Measurements from ENCODE around the gene ABCB8.

ABCB8 gene

GRCh38 chr7:151046603-151047573 is 18.6 kb downstream of the ABCB8 start:
- Histone ChIP-seq H3K4me3 (no peak overlapping the region), H3K27ac (no peak overlapping the region)

DNA sequence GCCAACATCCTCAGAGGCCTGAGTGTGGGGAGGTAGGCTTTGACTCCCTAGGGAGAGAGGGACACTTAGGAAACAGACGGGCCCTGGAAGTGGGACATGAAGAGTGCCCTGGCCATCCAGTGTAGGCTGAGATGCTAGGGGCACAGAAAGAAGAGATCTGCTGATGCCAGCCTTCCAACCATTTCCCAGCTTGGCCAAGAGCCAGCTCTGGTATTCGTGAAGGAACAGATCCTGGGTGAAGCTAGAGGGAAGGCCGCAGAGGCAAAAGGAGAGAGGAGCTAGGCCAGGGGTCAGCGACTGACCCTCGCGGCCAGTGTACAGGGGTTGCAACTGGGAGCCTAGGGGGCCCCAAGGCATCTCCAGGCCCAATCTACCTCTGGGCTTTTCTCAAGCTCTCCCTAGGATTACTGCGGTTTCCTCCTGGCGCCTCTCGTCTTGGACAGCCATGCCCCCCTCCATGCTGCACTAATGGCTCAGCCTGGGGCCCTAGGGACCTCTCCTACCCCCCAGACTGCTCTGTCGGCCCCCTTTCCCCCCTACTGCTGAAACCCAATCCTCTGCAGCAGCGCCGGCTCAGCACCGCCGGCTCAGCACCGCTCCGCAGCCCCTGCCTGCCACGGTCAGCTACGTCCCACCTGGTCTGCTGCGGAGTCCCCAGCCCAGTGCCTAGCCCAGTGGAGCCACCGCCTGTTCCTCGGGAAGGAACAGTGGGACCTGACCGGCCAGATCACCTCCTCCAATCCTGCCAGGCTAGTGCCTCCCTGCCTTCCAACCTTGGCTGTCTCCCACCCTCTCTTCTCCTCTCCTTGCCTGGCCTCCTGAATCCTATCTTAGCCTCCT is 19.9 kb downstream of the ABCB8 start, which contains the start of gene ASIC3:
ASIC3 (plus strand) TSS at position 556 of the 840 bp plus-strand sequence. CDS start 355 bp downstream, outside the sequence.
- Histone ChIP-seq H3K4me3 (no peak within 1 kb of the TSS), H3K27ac (no peak within 1 kb of the TSS)

DNA sequence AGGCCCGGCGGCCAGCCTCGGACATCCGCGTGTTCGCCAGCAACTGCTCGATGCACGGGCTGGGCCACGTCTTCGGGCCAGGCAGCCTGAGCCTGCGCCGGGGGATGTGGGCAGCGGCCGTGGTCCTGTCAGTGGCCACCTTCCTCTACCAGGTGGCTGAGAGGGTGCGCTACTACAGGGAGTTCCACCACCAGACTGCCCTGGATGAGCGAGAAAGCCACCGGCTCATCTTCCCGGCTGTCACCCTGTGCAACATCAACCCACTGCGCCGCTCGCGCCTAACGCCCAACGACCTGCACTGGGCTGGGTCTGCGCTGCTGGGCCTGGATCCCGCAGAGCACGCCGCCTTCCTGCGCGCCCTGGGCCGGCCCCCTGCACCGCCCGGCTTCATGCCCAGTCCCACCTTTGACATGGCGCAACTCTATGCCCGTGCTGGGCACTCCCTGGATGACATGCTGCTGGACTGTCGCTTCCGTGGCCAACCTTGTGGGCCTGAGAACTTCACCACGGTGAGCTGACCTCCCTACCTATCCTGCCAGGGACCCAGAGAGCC is 20.7 kb downstream of the ABCB8 start:
- Histone ChIP-seq H3K4me3 (no peak overlapping the region), H3K27ac (no peak overlapping the region)

DNA sequence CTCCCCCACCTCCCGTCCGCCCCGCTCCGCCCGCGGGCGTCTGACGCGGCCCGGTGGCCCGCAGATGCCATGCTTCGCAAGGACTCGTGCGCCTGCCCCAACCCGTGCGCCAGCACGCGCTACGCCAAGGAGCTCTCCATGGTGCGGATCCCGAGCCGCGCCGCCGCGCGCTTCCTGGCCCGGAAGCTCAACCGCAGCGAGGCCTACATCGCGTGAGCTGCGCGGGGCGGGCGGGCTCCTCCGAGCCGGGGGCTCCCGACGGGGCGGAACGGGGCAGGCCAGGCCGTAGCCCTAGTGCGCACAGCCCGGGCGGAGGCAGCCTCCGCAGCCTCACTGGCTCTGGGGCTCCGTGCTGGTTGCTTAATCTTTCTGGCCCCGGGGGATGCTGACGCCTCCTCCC is 22.9 kb downstream of the ABCB8 start:
- Histone ChIP-seq H3K4me3 (no peak overlapping the region), H3K27ac (no peak overlapping the region)

GRCh38 chr7:151053096-151053495 is 24.8 kb downstream of the ABCB8 start:
- H3K4me3 ChIP-seq: no peak overlapping the region
- no peak overlapping the region for H3K27ac ChIP-seq

DNA sequence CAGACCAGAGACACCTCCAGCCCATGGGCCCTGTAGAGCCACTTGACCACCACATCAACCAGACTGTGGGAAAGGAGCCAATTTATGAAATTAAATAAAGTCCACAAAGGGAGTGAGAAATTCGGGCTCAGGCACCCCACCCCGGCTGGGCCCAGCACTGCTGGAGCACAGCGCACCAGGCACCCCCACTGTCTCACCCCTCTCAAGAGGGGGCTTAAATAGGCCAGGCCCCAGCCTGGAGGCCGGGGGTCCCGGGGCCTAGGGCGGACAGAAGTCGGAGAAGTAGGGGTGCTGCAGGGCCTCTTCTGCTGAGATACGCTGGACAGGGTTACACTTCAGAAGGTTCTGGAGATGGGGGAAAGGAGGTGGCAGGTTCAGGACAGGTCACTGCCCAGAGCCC is 25.5 kb downstream of the ABCB8 start:
- H3K27ac ChIP-seq: no peak overlapping the region
- no peak overlapping the region for H3K4me3 ChIP-seq

GRCh38 chr7:151056283-151056665 is 28.0 kb downstream of the ABCB8 start:
- Histone ChIP-seq H3K4me3 (no peak overlapping the region), H3K27ac (no peak overlapping the region)

- peak overlapping the region in 16 of 21 experiments; percentile 1 to 98 (median 90) for H3K27ac ChIP-seq
- H3K4me3 ChIP-seq: peak overlapping the region; percentile 61 to 95 (median 76)
These were observed 28.6 kb downstream of the ABCB8 start for GRCh38 chr7:151056666-151057505.

DNA sequence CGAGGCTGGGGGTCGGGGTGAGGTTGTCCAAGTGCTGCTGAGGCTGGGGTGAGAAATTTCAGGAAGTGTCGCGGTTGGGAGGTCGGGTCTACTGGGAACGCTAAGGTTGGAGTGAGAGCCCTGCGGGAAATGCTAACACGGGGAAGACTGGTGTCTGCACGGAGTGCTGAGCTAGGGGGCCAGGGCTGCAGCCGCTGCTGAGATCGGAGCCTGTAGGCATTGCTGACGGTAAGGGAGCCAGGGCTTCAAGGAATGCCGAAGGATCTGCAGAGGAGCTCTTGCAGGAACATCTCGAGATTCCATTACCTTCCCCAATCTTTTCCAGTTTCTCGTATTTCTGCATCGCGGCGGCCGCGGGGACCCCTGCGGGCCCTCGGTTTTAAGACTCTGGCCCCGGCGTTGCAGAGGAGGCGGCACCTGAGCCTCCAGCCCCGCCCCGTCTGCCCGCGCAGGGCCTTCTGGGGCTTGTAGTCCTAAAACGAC is 29.3 kb downstream of the ABCB8 start, which contains the start of gene CDK5:
CDK5 (minus strand) TSS at position 392 of the 483 bp plus-strand sequence; CDS start at position 343, 49 bp downstream.
- H3K27ac ChIP-seq: peak within 1 kb of the TSS; percentile 27 to 98 (median 92)

GRCh38 chr7:151057989-151058780 is 29.9 kb downstream of the ABCB8 start:
- peak overlapping the region; percentile 61 to 95 (median 76) for H3K4me3 ChIP-seq
- H3K27ac ChIP-seq: peak overlapping the region; percentile 27 to 98 (median 92)

More for the DNA sequence above, 29.3 kb downstream of the ABCB8 start, which contains the start of gene CDK5:
- peak within 1 kb of the TSS; percentile 61 to 95 (median 76) for H3K4me3 ChIP-seq

DNA sequence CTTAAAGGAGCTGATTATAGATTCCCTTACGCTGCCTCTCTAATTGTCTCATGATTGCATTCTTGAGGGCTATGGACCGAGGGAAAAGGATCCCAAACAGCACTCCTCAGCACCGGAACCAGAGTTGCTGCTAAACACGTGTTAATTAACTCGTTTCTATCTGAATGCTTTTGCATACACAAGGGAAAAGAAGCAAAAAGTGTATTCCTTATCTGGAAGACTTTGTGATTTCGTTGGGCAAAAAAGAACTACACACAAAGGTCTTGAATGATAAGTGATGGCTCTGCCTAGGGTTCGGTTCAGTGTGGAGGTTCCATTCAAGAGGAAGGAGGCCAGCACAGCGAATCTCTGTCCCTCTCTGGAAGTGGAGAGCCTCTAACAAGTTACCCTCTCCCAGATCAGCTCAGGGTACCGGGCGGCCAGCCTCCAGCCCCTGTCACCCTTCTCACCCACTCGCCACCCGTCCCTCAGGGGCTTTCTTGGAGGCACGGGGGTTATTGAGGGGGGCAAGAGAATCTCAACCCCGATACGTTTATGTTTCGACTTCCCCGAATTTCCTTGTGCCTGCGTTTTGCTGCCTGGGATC is 30.6 kb downstream of the ABCB8 start:
- H3K4me3 ChIP-seq: peak overlapping the region; percentile 61 to 95 (median 76)
- peak overlapping the region; percentile 50 to 98 (median 92) for H3K27ac ChIP-seq

DNA sequence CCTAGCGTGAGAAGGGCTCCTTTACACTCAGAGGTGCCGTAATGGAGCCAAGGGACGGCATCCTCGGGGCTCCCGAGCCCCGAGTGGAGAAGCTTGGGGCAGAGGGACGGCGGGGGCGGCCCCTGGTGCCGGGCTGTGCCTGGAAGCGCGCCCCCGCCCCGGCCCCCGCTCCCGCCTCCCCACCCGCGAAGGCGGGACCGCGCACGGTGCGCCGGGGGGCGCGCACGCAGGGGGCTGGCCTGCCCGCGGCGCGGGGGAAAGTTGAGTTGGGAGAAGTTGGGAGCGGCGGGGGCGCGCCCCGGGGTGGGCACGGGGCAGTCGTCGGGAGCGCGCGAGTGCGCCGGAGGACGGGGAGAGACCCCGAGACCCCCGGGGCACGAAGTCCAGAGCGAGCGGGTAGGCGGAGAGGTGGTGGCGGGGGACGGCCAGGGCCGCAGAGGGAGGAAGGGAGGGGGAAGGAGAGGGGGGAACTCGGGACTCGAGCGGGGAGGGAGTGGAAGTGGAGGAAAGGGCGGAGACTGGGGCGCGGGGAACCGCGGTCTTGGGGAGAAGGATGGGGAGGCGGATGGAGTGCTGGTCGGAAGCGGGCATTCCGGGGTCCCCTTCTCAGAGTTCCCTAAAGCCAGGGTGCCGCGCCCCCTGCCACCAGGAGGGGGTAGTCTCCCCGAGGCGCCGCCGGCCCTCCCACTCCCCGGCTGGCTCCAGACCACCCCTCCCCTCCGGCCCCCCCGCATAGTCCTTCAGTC is 31.3 kb downstream of the ABCB8 start, which contains the start of gene SLC4A2:
SLC4A2 (plus strand) TSS at position 223 of the 746 bp plus-strand sequence. CDS start 2,399 bp downstream, outside the sequence.
- peak within 1 kb of the TSS; percentile 79 to 98 (median 92) for H3K27ac ChIP-seq

GRCh38 chr7:151060113-151060415 is 31.8 kb downstream of the ABCB8 start:
- peak overlapping the region; percentile 79 to 98 (median 92) for H3K27ac ChIP-seq
- H3K4me3 ChIP-seq: peak overlapping the region; percentile 61 to 95 (median 76)

More for the DNA sequence above, 31.3 kb downstream of the ABCB8 start, which contains the start of gene SLC4A2:
- peak within 1 kb of the TSS; percentile 61 to 95 (median 76) for H3K4me3 ChIP-seq

- Histone ChIP-seq H3K4me3 (peak overlapping the region; percentile 61 to 95 (median 76)), H3K27ac (peak overlapping the region in 20 of 21 experiments; percentile 83 to 98 (median 92))
These were observed 32.4 kb downstream of the ABCB8 start for GRCh38 chr7:151060416-151061212.

- Histone ChIP-seq H3K27ac (peak overlapping the region in 13 of 21 experiments; percentile 6 to 98 (median 91)), H3K4me3 (no peak overlapping the region)
These were observed 33.2 kb downstream of the ABCB8 start for GRCh38 chr7:151061213-151062110.

Measured in skin epidermis (tissue), 12 donors.